K562 (cell line): Measurements from ENCODE around the gene L3MBTL1. TPM values are rescaled to one million over a fixed set of nuclear protein-coding genes. Genes with fewer than 3 reads are reported as not detected.

Experiments
- ATF4 ChIP-seq: fragments of 450-650 bp; formaldehyde crosslinking; IDR thresholded peaks from 2 replicates; pipeline ENCODE4 v1.4.0; 2022; ENCODE audit warnings: mild to moderate bottlenecking, moderate library complexity
- CBFB ChIP-seq: sonication (generic); formaldehyde crosslinking; IDR thresholded peaks from 2 replicates; pipeline ENCODE4 v1.4.0; 2020; ENCODE audit warnings: mild to moderate bottlenecking, missing genetic modification reagents
- CSDE1 ChIP-seq, 2 experiments: fragments of 450-650 bp; IDR thresholded peaks; 2 replicates each; pipeline ENCODE4 v1.6.1; 2016; ENCODE audit warnings: mild to moderate bottlenecking in 1 of 2
- EWSR1 ChIP-seq: fragments of 450-650 bp; IDR thresholded peaks from 2 replicates; pipeline ENCODE4 v1.6.1; 2018; ENCODE audit warnings: borderline replicate concordance, mild to moderate bottlenecking, low read depth, moderate library complexity; ENCODE audit not compliant: partially characterized antibody
- HMG20B ChIP-seq: fragments of 250-450 bp; sonication (Bioruptor Pico); IDR thresholded peaks from 2 replicates; pipeline ENCODE4 v1.5.0; 2021; ENCODE audit warnings: mild to moderate bottlenecking
- L3MBTL2 ChIP-seq: fragments of 450-650 bp; IDR thresholded peaks from 2 replicates; pipeline ENCODE4 v1.6.1; 2016; ENCODE audit warnings: mild to moderate bottlenecking, moderate library complexity
- MCM7 ChIP-seq, 2 experiments: fragments of 450-650 bp; IDR thresholded peaks; 2 replicates each; pipeline ENCODE4 v1.6.1; 2016 to 2018
- MGA ChIP-seq: fragments of 450-650 bp; IDR thresholded peaks from 2 replicates; pipeline ENCODE4 v1.6.1; 2016; ENCODE audit warnings: mild to moderate bottlenecking, moderate library complexity
- RNF2 ChIP-seq: sonication (generic); IDR thresholded peaks from 2 replicates; pipeline ENCODE4 v1.6.1; 2016
- XRCC3 ChIP-seq: fragments of 450-650 bp; IDR thresholded peaks from 2 replicates; pipeline ENCODE4 v1.6.1; 2017; ENCODE audit warnings: mild to moderate bottlenecking, moderate library complexity
- ZFP1 ChIP-seq: fragments of 450-650 bp; formaldehyde crosslinking; IDR thresholded peaks from 2 replicates; pipeline ENCODE4 v1.4.0; 2020; ENCODE audit warnings: mild to moderate bottlenecking, mixed read lengths
- ZNF224 ChIP-seq: sonication (generic); formaldehyde crosslinking; IDR thresholded peaks from 2 replicates; pipeline ENCODE4 v1.8.0; 2022; ENCODE audit warnings: mild to moderate bottlenecking, missing genetic modification reagents
- ZNF280B ChIP-seq: fragments of 250-450 bp; sonication (Bioruptor Pico); IDR thresholded peaks from 2 replicates; pipeline ENCODE4 v1.5.1; 2021; ENCODE audit warnings: mild to moderate bottlenecking
- polyA plus RNA-seq, 8 experiments: library from polyadenylated mRNA; depleted of rRNA in 4 of 8; stranded (reverse) in 5 of 8; unstranded in 3 of 8; fragments of >200 nt; fragmentation: Nextera tagmentation in 2 of 8; fragmentation: Illumina TruSeq in 1 of 8; extraction: Ambion mirVana in 2 of 8; extraction: Trizol in 1 of 8; gene quantifications; 2 replicates each; pipeline versions ENCODE4 v1.2.1 to v1.2.3, GENCODE V29; 2011 to 2014; ENCODE audit warnings: inconsistent platforms in 1 of 8, missing spikeins in 1 of 8
- total RNA-seq, 7 experiments: library from RNA; depleted of rRNA in 6 of 7; stranded (reverse); fragments of >200 nt in 6 of 7; fragmentation: Illumina TruSeq in 2 of 7; extraction: Trizol in 2 of 7; gene quantifications; 2 replicates each; pipeline versions ENCODE4 v1.2.1 to v1.2.3, GENCODE V29; 2011 to 2021; ENCODE audit warnings: low replicate concordance in 1 of 7

Gene L3MBTL1
- total and polyA plus RNA-seq, 9 of the 15 experiments (the other 6 are each of a cell fraction or from before 2014, with no cell fraction given) = 0.77 to 10.0 (median 4.4) TPM

GRCh38 chr20:43460830-43461200 lies 46.7 kb upstream of the L3MBTL1 start (continued):
- TF ChIP-seq MGA = no peak
- no peak for TF ChIP-seq ZNF224
- no peak for TF ChIP-seq RNF2
- TF ChIP-seq ZNF280B (CRISPR knock-in tag) = no peak
- TF ChIP-seq CBFB (CRISPR knock-in tag) = no peak
- no peak for TF ChIP-seq HMG20B (CRISPR knock-in tag)
- TF ChIP-seq XRCC3 = no peak
- TF ChIP-seq ZFP1 (CRISPR knock-in tag) = no peak
- TF ChIP-seq CSDE1 (IDR thresholded peaks at IDR 0.05) = no peak
- TF ChIP-seq EWSR1 = no peak
- TF ChIP-seq L3MBTL2 = no peak
- TF ChIP-seq MCM7 (IDR thresholded peaks at IDR 0.05) = no peak
- no peak for TF ChIP-seq ATF4 (CRISPR knock-in tag)
